Sigmoid colon (tissue), 4 donors: ENCODE results near the gene MMP2.

ENCODE experiments used
- CTCF ChIP-seq, 4 experiments: fragments of 450-650 bp in 3 of 4; fragments of 200-600 bp in 1 of 4; IDR thresholded peaks; one replicate each; pipeline ENCODE4 v1.5.1; 2016 to 2019; ENCODE audit warnings: antibody characterized with exemption in 4 of 4, mild to moderate bottlenecking in 3 of 4, moderate library complexity in 2 of 4
- POLR2A ChIP-seq, 2 donors: fragments of 450-650 bp; IDR thresholded peaks; one replicate each; pipeline ENCODE4 v1.6.1; 2016; ENCODE audit warnings: antibody characterized with exemption in 2 of 2, mild to moderate bottlenecking in 2 of 2, moderate library complexity in 2 of 2
- POLR2AphosphoS5 ChIP-seq, 4 donors: sonication (generic); formaldehyde crosslinking; IDR thresholded peaks; one replicate each; pipeline ENCODE4 v1.6.1; 2017; ENCODE audit warnings: antibody characterized with exemption in 4 of 4

GRCh38 chr16:55495616-55496289 lies 16.8 kb downstream of the MMP2 start:
- TF ChIP-seq CTCF (IDR thresholded peaks at IDR 0.05) = no peak
- no peak for TF ChIP-seq POLR2A (IDR thresholded peaks at IDR 0.05)
- TF ChIP-seq POLR2AphosphoS5 (IDR thresholded peaks at IDR 0.05) = no peak
